ENCODE data around the gene MAML3.
A peak's percentile ranks its signal among the peaks of the same experiment; 100 is the strongest.

The MAML3 gene

GRCh38 chr4:139900964-139901376 lies 253.0 kb downstream of the MAML3 start:
- DNase-seq (ENCODE audit: low read depth) = no peak

- no peak for DNase-seq (ENCODE audit: low read depth)
Observed at GRCh38 chr4:139899346-139899745, 254.6 kb downstream of the MAML3 start.

DNA sequence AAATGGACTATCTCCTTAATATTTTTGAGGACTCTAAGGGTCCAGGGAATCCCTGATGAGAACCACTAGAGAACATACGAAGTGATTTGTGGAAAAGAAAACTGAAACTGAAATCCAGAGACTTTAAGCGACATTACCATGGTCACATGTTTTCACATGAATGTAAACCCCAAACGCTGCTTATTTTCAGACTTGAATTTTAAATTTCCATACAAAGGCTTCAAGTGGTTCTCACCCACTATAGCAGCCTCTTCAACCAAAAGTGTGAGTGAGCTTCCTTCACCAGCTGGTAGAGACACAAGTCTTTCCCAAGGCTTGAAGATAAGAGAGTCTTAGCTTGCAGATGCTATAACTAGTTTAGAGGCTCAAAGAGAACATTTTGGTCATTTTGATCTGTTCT lies 255.7 kb downstream of the MAML3 start:
- no peak for DNase-seq (ENCODE audit: low read depth)

- DNase-seq (ENCODE audit: low read depth) = no peak
Observed at GRCh38 chr4:139896091-139896604, 257.8 kb downstream of the MAML3 start.

DNA sequence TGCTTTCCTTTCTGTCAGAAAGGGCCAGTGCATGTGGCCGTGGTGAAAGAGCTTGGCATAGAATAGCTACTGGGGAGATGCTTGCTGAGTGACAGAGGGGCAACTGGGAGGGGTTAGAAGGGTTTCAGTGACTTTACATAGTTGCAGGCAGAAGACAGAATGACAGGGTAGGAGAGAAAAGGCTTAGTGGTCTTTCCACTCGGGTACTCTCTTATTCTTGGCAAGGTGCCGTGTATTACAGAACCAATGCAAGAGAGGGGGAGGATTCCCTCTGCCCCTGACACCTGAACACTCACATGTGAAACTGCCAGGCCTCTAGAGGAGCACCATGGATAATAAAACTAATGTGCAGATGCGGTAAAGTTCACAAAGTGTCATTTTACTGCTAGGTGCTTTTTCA lies 260.2 kb downstream of the MAML3 start:
- DNase-seq (ENCODE audit: low read depth) = no peak

GRCh38 chr4:139892973-139893736 lies 260.8 kb downstream of the MAML3 start:
- DNase-seq (ENCODE audit: low read depth) = no peak

DNA sequence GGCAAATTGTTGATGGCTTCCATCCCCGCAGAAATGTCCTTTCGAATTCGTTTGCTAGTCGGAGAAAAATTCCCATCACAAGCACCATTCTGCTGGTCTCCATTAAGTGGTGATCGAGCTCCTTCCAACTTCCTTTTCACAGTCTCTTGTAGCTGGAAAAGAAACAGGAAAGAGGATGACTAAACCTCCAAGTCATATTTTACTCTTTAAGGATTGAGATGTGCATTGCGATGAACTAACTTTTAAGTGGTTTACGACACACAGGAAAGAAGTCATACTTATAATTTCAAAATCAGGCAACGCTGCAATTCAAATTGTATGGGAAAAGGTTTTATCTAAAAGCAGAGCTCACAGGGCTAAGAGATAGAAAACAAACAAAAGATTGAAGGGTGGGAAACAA lies 263.2 kb downstream of the MAML3 start:
- DNase-seq (ENCODE audit: low read depth) = peak; percentile 58

DNA sequence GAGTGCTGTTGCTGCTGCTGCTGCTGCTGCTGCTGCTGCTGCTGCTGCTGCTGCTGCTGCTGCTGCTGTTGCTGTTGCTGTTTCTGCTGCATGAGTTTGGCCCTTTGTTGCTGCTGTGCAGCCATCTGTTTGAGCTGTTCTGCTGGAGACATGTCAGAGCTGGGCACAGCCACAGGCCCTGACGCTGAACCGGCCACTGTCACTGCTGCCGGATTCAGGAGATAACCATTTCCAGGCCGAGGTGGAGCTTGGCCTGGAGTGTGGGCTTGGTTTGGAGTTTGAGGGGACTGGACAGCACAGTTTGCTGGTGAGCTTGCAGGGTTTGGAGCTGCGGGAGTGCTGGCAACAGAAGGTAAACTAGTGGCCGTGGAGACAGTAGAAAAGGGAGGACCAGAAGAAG lies 264.1 kb downstream of the MAML3 start:
- DNase-seq (ENCODE audit: low read depth) = no peak

GRCh38 chr4:139889264-139889663 lies 264.7 kb downstream of the MAML3 start:
- no peak for DNase-seq (ENCODE audit: low read depth)

DNA sequence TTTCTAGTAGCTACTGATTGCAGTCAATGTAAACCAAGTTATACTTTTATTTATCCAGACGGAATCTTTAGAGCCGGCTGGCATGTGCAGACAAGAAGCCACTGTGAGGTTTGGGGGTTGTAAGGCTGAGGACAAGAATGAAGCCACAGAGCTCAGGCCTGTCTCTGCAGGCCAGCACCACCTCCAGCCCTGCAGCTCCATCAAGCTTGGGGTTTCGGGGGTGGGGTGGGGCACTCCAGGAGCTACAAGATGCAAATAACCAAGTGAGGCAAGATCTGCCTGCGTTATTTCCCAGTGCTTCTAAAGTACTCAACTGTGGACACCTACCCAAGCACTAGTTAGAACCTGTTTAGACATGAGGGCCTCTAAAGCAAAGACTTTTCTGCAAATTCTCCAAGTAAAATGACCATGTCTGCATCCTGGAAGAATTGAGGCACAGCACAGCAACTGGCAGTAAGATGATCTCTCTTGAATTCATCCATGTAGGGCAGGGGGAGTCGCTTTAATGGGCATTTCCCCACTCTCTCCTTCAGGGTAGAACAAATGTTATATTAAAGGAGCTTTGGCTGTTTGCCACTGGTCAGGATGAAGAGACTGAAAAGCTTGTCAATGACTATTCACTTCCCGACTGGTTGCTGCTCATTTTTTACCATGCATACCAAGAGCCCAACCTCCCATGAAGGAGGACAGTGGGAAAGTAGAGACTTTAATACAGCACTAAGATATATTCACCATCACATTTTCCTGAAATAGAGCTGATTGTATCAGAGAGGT lies 265.8 kb downstream of the MAML3 start:
- no peak for DNase-seq (ENCODE audit: low read depth)

DNA sequence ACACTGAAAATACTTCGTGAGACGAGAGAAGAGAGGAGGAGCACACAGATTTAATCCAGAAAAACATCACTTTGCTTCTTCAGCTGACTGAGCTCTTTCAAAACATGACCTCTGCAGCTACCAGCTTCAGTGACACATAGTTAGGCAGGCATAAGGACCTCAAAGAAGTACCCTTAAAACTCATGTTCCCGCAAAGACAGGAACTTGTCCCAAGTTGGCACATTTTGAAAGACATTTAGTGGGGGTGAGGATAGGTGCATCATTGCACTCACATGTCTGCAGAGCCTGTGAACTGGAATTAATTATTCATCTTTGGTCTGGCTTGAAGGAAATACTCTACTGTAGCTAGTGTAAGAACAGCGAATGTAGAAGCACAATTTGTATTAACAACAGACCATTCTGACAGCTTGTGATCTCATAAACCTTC lies 266.6 kb downstream of the MAML3 start:
- DNase-seq (ENCODE audit: low read depth) = no peak

DNA sequence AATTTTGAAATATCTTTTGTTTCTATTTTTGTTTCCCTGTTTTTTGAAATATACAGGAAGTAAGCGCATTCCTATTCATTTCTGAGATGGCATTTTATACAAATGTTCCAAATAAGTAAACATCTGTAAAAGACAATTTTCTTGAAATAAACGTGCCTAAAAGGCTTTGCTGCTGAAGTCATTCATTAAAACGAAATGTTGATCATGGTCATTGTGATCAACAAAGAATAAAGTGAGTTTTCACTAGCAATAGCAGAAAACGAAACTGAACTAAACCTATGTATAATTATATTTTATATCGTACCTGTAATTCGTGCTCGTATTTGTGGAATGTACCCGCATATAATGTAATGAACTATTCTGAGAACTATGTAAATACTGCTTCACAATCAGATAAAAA lies 267.2 kb downstream of the MAML3 start:
- DNase-seq (ENCODE audit: low read depth) = no peak

GRCh38 chr4:139884438-139884837 lies 269.5 kb downstream of the MAML3 start:
- DNase-seq (ENCODE audit: low read depth) = no peak

DNA sequence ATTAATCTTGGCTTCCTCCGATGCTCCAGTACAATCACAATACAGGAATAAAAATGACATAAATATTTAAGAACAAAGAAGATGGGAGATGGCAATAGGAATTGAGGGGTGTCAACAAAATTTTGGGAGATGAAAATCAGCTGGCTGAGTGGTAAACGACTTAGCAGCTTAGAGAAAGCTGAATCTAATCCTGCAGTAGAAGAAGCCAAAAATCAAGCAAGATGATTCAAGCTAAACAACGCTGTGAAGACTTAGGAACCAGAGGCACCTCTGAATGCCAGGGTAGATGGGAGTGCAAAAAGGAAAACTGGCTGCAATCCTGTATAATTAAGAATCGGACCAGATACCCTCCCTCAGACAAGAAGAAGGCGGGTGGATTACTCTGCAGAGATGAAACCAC lies 273.1 kb downstream of the MAML3 start:
- DNase-seq (ENCODE audit: low read depth) = no peak

GRCh38 chr4:139878050-139878449 lies 275.9 kb downstream of the MAML3 start:
- no peak for DNase-seq (ENCODE audit: low read depth)

DNA sequence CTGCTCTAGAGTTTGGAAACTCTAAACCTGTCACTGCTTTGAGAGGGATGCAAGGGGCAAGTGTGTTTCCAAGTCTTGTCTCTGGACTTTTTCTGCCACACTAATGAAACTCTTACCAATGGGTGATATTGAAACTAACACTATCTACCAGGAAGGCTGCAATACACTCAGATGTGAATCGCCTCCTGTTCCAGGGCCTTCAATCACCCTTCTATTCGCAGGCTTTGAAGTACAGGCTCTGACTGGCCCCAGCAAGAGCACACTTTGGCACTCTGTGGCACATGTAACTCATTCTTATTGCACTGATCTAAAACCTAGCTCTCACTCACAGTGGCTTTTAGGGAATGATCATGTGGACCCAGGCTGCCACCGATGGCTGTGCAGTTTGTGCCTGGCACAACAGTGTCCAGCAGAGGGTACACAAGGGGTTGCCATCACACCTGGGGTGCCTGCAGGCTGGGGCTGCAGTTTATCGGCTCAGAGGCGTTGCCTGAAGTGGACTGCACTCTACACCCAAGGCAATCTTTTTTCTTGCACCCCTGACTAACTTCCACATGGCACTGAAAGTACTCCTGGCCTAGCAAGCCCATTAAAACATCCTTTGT lies 277.5 kb downstream of the MAML3 start:
- DNase-seq (ENCODE audit: low read depth) = no peak

DNA sequence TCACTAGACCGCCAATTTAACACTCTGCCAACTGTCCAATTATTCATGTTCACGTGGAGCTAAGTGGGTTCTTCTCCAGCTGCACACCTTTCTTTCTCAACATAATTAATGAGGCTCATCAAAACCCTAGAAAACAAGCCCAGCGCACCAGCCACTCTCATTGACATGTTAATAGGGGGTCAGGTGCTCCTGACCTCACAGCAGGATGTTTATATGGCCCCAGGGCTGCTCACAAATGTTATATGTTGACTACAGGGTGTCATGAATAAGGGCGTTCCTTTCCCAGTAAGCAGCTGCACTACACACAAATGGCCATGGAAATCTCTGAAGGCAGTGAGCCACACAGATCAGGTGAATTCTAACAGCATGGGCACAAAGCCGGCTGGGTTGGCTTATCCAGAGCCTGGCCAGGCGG lies 278.6 kb downstream of the MAML3 start:
- no peak for DNase-seq (ENCODE audit: low read depth)

DNA sequence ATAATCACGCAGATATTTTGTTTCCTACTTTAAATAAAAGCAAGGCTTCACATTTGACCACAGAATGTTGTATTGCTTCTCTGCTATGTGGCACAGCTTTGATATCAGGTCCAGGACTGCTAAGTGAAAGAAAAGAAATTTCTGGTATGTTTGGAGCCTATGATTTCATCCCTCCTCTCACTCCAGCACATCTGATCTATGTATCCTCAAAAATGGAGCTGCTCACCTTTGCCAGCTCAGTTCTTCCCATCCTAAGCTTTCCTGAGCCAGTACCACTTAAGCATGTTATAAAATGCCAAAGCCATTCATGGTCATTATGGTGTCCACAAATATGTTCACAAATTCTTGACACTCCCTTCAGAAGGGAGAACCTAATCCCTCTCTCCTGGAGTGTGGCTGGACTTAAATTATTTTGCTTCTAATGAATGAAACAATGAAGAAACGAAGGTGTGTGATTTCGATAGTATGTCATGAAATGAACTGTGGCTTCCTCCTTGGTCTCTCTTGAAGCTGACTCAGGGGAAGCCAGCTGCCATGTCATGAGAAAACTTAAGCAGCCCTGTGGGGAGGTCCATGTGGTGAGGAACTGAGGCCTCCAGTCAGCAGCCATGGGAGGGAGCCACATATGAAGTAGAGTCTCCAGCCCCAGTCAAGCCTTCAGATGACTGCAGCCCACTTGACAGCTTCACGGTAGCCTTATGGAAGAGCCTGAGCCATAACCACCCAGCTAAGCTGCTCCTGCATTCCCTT lies 280.7 kb downstream of the MAML3 start:
- DNase-seq (ENCODE audit: low read depth) = no peak

- DNase-seq (ENCODE audit: low read depth) = peak; percentile 82
Observed at GRCh38 chr4:139872274-139872673, 281.7 kb downstream of the MAML3 start.

DNA sequence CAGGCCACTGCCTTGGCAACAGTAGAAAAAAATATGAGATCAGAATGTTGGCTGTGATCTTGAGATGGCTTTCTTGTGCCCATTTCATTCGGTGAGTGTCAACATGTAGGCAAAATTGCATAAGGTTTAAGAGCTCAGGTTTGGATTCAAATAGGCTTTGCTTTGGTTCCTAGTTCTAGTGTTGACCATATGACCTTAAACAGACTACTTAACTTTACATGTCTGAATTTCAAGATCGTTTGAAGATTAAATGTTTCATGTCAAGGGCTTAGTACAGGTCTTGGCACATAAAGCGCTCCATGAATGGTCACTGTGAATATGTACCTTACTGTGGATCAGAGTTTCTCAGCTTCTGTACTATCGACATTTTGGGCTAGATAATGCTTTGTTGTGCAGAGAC lies 284.2 kb downstream of the MAML3 start:
- DNase-seq (ENCODE audit: low read depth) = no peak

GRCh38 chr4:139866276-139866962 lies 287.6 kb downstream of the MAML3 start:
- no peak for DNase-seq (ENCODE audit: low read depth)

GRCh38 chr4:139865537-139865936 lies 288.4 kb downstream of the MAML3 start:
- no peak for DNase-seq (ENCODE audit: low read depth)

Data from GM04504 (cell line).